ENCODE data around the gene CACNA1H. TPM values are rescaled to one million over a fixed set of nuclear protein-coding genes. Genes with fewer than 3 reads are reported as not detected.

Gene CACNA1H
- total and polyA plus RNA-seq, 2 of the 8 experiments (the other 6 are each of a cell fraction or from before 2014, with no cell fraction given), result 14.0 to 28.7 TPM

- H3K36me3 ChIP-seq (ENCODE audit: control insufficient read depth in 2 of 4, insufficient read depth in 4 of 4, low read length in 3 of 4), result no peaks in the 10 kb centered on the region; a peak in 1 of 8 replicates
- H4K91ac ChIP-seq (replicated peaks; ENCODE audit: insufficient read length, low read length), result no peak overlapping the region
- H2BK15ac ChIP-seq (ENCODE audit: low read length), result no peak overlapping the region
- H4K20me1 ChIP-seq (replicated peaks in 1 of 2; ENCODE audit: control insufficient read depth in 1 of 2, insufficient read depth in 2 of 2, low read length in 2 of 2), result peaks cover 19 to 39% of the 10 kb centered on the region in 2 experiments
- no peak overlapping the region for H2AFZ ChIP-seq (ENCODE audit: low read length)
- ChIA-PET CTCF (ENCODE audit: partially characterized antibody) (interaction anchor here (0.6 to 4.7 kb wide), 7 partner anchors 9 to 92 kb away, joined by 3 to 16 read pairs (median 3); no protein-coding TSS in a partner anchor), POLR2A (ENCODE audit: partially characterized antibody) (interaction anchor here (0.9 kb wide), 1 partner anchor 26 kb away, joined by 5 read pairs; no protein-coding TSS in a partner anchor)
- peaks cover 0 to 3% (median under 1%) of the 10 kb centered on the region in 4 experiments; a peak in 4 of 7 replicates for H3K4me1 ChIP-seq (replicated peaks in 1 of 4; ENCODE audit: control insufficient read depth in 3 of 4, insufficient read depth in 4 of 4, low read length in 3 of 4)
- H3K4me3 ChIP-seq (ENCODE audit: extremely low read depth in 1 of 4, insufficient read depth in 2 of 4, low read depth in 3 of 4, low read length in 4 of 4), result no peak overlapping the region
- no peak overlapping the region for H3K4me2 ChIP-seq (ENCODE audit: insufficient read depth in 1 of 2, low read depth in 2 of 2, low read length in 2 of 2)
- no peaks in the 10 kb centered on the region for H3K9me3 ChIP-seq (ENCODE audit: insufficient read depth in 2 of 2, low read depth in 1 of 2, low read length in 1 of 2)
- no peak overlapping the region for H3K18ac ChIP-seq (ENCODE audit: extremely low read depth, low read length)
- no peak overlapping the region for H3K23ac ChIP-seq (ENCODE audit: insufficient read length)
- TF ChIP-seq EP300 (IDR thresholded peaks at IDR 0.05; ENCODE audit: borderline replicate concordance in 1 of 2, low read depth in 2 of 2, low read length in 2 of 2) (no peak), TAF1 (IDR thresholded peaks at IDR 0.05; ENCODE audit: low read depth, low read length) (no peak), KDM1A (IDR thresholded peaks at IDR 0.05; ENCODE audit: borderline replicate concordance, low read length) (no peak), HDAC2 (IDR thresholded peaks at IDR 0.05; ENCODE audit: borderline replicate concordance in 1 of 2, low read depth in 2 of 2, low read length in 2 of 2) (no peak), CREB1 (IDR thresholded peaks at IDR 0.05) (no peak), BRCA1 (IDR thresholded peaks at IDR 0.05; ENCODE audit: low read depth, low read length) (no peak), EZH2 (IDR thresholded peaks at IDR 0.05; ENCODE audit: low read depth, low read length, severe bottlenecking) (no peak), RXRA (IDR thresholded peaks at IDR 0.05; ENCODE audit: insufficient read depth, low read depth, low read length) (no peak), USF2 (IDR thresholded peaks at IDR 0.05; ENCODE audit: low read length) (no peak), SIX5 (IDR thresholded peaks at IDR 0.05; ENCODE audit: low read depth, low read length) (no peak), PHF8 (conservative IDR thresholded peaks at IDR 0.05; ENCODE audit: low read depth, low read length) (no peak), BCL11A (IDR thresholded peaks at IDR 0.05; ENCODE audit: low read depth in 2 of 2, low read length in 2 of 2) (no peak)
- H3K79me1 ChIP-seq (ENCODE audit: low read depth, low read length), result peaks cover 7% of the 10 kb centered on the region
- no peak overlapping the region for H2BK12ac ChIP-seq (ENCODE audit: low read depth, low read length)
- WGBS, 2 experiments (ENCODE audit: extremely low coverage in 1 of 2, insufficient coverage in 1 of 2, insufficient read length in 1 of 2, insufficient replicate concordance in 2 of 2, low coverage in 1 of 2, low lambda C conversion rate in 2 of 2, missing lambda C conversion rate in 1 of 2), result 88% methylated on average over 18 of the region's 18 CpGs; no CpG with 5 or more reads in 1 of the 2 experiments
- no peak overlapping the region for H4K5ac ChIP-seq (ENCODE audit: insufficient read length, low read depth, low read length)
- no peaks in the 10 kb centered on the region for H3K27me3 ChIP-seq (replicated peaks in 1 of 4; ENCODE audit: control insufficient read depth in 3 of 4, extremely low read depth in 1 of 4, insufficient read depth in 3 of 4, low read length in 3 of 4)
- peaks cover 0 to 3% of the 10 kb centered on the region in 2 experiments; a peak in 1 of 4 replicates for H3K79me2 ChIP-seq (ENCODE audit: control insufficient read depth in 1 of 2, insufficient read depth in 2 of 2, low read length in 2 of 2)
- H3K27ac ChIP-seq (ENCODE audit: low read depth, low read length), result no peak overlapping the region
- H4K8ac ChIP-seq (ENCODE audit: extremely low read depth, insufficient read depth, low read length), result no peak overlapping the region; the same call in 1 of the 2 replicates
- no peak overlapping the region for H2BK20ac ChIP-seq (ENCODE audit: low read length)
- no peak overlapping the region for H3K4ac ChIP-seq (replicated peaks; ENCODE audit: insufficient read length, low read depth, low read length)
- FAIRE-seq (no peak), DNase-seq (ENCODE audit: low read depth in 1 of 2, low spot score in 2 of 2) (no peak)
- H2AK5ac ChIP-seq (ENCODE audit: low read depth, low read length), result no peak overlapping the region
- H3K23me2 ChIP-seq (ENCODE audit: low read depth, low read length), result no peaks in the 10 kb centered on the region
- no peak overlapping the region for H2BK5ac ChIP-seq (ENCODE audit: low read depth, low read length)
- no peak overlapping the region; a peak in 1 of 7 replicates for H3K9ac ChIP-seq (replicated peaks in 1 of 4; ENCODE audit: extremely low read depth in 1 of 4, low read depth in 3 of 4, low read length in 3 of 4)
- H2BK120ac ChIP-seq (replicated peaks; ENCODE audit: low read depth, low read length), result no peak overlapping the region
- no peak overlapping the region for H3K56ac ChIP-seq (replicated peaks; ENCODE audit: insufficient read length, low read depth, low read length)
- no peak overlapping the region for H3K14ac ChIP-seq (ENCODE audit: insufficient read length)
Observed at GRCh38 chr16:1184980-1185379, 32.1 kb downstream of the CACNA1H start.
